Measurements from ENCODE around the gene POLL. TPM values are rescaled to one million over a fixed set of nuclear protein-coding genes. Genes with fewer than 3 reads are reported as not detected.

POLL gene
- total and polyA plus RNA-seq, 11 donors: 12.3 to 21.6 (median 17.7) TPM

- intact Hi-C loops (cut with DNase I): loop anchor here in 9 of 10 donors (2.0 to 10.0 kb wide), 10 partner anchors 269 to 409 kb away; no protein-coding TSS in a partner anchor
- TF ChIP-seq POLR2A (IDR thresholded peaks at IDR 0.05): no peak
- TF ChIP-seq, protein P1, sequence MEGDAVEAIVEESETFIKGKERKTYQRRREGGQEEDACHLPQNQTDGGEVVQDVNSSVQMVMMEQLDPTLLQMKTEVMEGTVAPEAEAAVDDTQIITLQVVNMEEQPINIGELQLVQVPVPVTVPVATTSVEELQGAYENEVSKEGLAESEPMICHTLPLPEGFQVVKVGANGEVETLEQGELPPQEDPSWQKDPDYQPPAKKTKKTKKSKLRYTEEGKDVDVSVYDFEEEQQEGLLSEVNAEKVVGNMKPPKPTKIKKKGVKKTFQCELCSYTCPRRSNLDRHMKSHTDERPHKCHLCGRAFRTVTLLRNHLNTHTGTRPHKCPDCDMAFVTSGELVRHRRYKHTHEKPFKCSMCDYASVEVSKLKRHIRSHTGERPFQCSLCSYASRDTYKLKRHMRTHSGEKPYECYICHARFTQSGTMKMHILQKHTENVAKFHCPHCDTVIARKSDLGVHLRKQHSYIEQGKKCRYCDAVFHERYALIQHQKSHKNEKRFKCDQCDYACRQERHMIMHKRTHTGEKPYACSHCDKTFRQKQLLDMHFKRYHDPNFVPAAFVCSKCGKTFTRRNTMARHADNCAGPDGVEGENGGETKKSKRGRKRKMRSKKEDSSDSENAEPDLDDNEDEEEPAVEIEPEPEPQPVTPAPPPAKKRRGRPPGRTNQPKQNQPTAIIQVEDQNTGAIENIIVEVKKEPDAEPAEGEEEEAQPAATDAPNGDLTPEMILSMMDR (IDR thresholded peaks at IDR 0.05): no peak
These were observed 16.7 kb downstream of the POLL start for GRCh38 chr10:101571271-101571925.

GRCh38 chr10:101570428-101571270 lies 17.4 kb downstream of the POLL start:
- peak overlapping the region; percentile 7 to 70 (median 54) for H3K4me3 ChIP-seq
- peaks cover 10 to 43% (median 33%) of the 10 kb centered on the region in 9 donors for H3K27me3 ChIP-seq
- H3K9me3 ChIP-seq: peaks cover 0 to 14% (median 10%) of the 10 kb centered on the region in 12 donors
- intact Hi-C loops (cut with DNase I): loop anchor here in 9 of 10 donors (1.0 to 10.0 kb wide), 13 partner anchors 268 to 409 kb away; no protein-coding TSS in a partner anchor
- no peaks in the 10 kb centered on the region for H3K36me3 ChIP-seq
- 6 to 16% (median 9%) methylated on average over 19 to 37 of the region's 37 CpGs for WGBS, 4 donors
- peaks cover 0 to 28% (median 16%) of the 10 kb centered on the region in 12 donors for H3K4me1 ChIP-seq
- peak; percentile 4 to 36 (median 19) for ATAC-seq
- DNase-seq: peak in 1 of 5 donors; percentile 64
- H3K27ac ChIP-seq: peak overlapping the region in 1 of 12 donors; percentile 23
- TF ChIP-seq, protein P1 (IDR thresholded peaks at IDR 0.05): peak in 2 of 12 donors; percentile 16 to 19
- no peak for TF ChIP-seq POLR2A (IDR thresholded peaks at IDR 0.05)

More at GRCh38 chr10:101571271-101571925, 16.7 kb downstream of the POLL start:
- 71 to 86% (median 73%) methylated on average over 6 to 8 of the region's 8 CpGs for WGBS, 4 donors
- Histone ChIP-seq H3K36me3 (no peaks in the 10 kb centered on the region), H3K27ac (no peak overlapping the region), H3K27me3 (peaks cover 9 to 36% (median 26%) of the 10 kb centered on the region in 9 donors), H3K9me3 (peaks cover 0 to 14% (median 10%) of the 10 kb centered on the region in 12 donors), H3K4me3 (no peak overlapping the region), H3K4me1 (peaks cover 0 to 23% (median 15%) of the 10 kb centered on the region in 12 donors)
- no peak for DNase-seq
- ATAC-seq: no peak

DNA sequence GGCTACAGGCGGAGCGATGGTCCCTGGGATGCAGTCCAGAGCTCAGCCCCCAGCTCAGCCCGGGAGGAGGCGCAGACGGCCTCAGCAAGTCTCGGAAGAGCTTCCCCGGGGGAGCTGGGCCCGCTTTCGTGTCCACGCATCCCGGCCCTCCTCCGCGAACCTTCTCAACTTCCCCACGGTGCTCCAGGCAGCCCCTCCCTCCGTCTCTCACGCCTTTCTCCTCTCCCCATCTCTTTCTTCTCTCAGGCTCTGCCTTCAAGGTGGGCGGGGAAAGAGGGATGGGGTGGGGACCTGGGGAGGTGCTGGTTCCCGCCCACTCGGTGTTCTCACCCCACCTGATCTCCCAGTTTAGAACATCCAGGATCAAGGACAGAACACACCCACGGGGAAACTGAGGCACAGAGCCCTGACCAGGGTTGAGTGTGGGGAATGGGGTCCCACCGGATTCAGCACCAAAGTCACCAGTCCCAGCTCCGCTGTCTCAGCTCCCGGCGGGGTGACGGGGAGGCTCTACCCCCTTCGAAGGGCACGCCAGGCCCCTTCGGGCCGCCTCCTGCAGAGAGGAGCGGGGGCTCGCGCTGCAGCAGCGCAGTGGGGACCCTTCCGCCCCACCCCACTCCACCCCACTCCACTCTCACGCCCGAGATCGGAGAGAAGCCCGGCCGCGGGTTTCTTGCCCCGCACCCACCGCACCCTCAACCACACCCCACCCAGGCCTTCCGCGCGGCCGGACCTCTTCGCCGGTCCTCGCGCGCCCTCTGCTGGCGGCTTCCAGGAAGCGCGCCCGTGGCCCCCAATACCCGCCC lies 18.2 kb downstream of the POLL start:
- peak; percentile 71 to 91 (median 85) for DNase-seq
- H3K27ac ChIP-seq: peak overlapping the region in 1 of 12 donors; percentile 15
- TF ChIP-seq POLR2A (IDR thresholded peaks at IDR 0.05): no peak
- TF ChIP-seq, protein P1 (IDR thresholded peaks at IDR 0.05): peak; percentile 78 to 98 (median 90)
- peak overlapping the region; percentile 17 to 70 (median 54) for H3K4me3 ChIP-seq
- H3K27me3 ChIP-seq: peaks cover 10 to 51% (median 41%) of the 10 kb centered on the region in 9 donors
- intact Hi-C loops (cut with DNase I): loop anchor here (1.0 to 10.0 kb wide), 15 partner anchors 265 to 409 kb away; no protein-coding TSS in a partner anchor
- no peaks in the 10 kb centered on the region for H3K36me3 ChIP-seq
- peaks cover 0 to 14% (median 10%) of the 10 kb centered on the region in 12 donors for H3K9me3 ChIP-seq
- 1 to 3% (median 2%) methylated on average over 37 to 56 of the region's 56 CpGs for whole genome bisulfite sequencing, 4 donors
- H3K4me1 ChIP-seq: peaks cover 0 to 28% (median 16%) of the 10 kb centered on the region in 12 donors
- peak; percentile 21 to 93 (median 81) for ATAC-seq

Measured in heart left ventricle (tissue), 16 donors.